ENCODE data around the gene LMO7. TPM values are rescaled to one million over a fixed set of nuclear protein-coding genes. Genes with fewer than 3 reads are reported as not detected.

Gene LMO7
- total and polyA plus RNA-seq, 2 of the 8 experiments (the other 6 are each of a cell fraction or from before 2014, with no cell fraction given) = 8.1 to 28.3 TPM

- no peak overlapping the region for H2BK20ac ChIP-seq (ENCODE audit: low read length)
- ChIA-PET CTCF (ENCODE audit: partially characterized antibody) (no interaction called here), POLR2A (ENCODE audit: partially characterized antibody) (no interaction called here)
- H3K27ac ChIP-seq (ENCODE audit: low read depth, low read length) = no peak overlapping the region
- TF ChIP-seq BACH1 (IDR thresholded peaks at IDR 0.05; ENCODE audit: low read length) = no peak
- no peak for TF ChIP-seq E2F6 (IDR thresholded peaks at IDR 0.05)
- no peak for TF ChIP-seq CHD2 (IDR thresholded peaks at IDR 0.05; ENCODE audit: low read length)
- FAIRE-seq (no peak), DNase-seq (ENCODE audit: low read depth in 1 of 2, low spot score in 2 of 2) (no peak)
- H3K18ac ChIP-seq (ENCODE audit: extremely low read depth, low read length) = no peak overlapping the region
- no peak overlapping the region for H2AK5ac ChIP-seq (ENCODE audit: low read depth, low read length)
- H2BK12ac ChIP-seq (ENCODE audit: low read depth, low read length) = no peak overlapping the region
- no peak overlapping the region for H3K4ac ChIP-seq (replicated peaks; ENCODE audit: insufficient read length, low read depth, low read length)
- no peak overlapping the region for H2BK15ac ChIP-seq (ENCODE audit: low read length)
- H3K4me3 ChIP-seq (ENCODE audit: extremely low read depth in 1 of 4, insufficient read depth in 2 of 4, low read depth in 3 of 4, low read length in 4 of 4) = no peak overlapping the region
- H3K4me1 ChIP-seq (replicated peaks in 1 of 4; ENCODE audit: control insufficient read depth in 3 of 4, insufficient read depth in 4 of 4, low read length in 3 of 4) = no peaks in the 10 kb centered on the region
- no peak overlapping the region for H2AFZ ChIP-seq (ENCODE audit: low read length)
- H4K8ac ChIP-seq (ENCODE audit: extremely low read depth, insufficient read depth, low read length) = no peak overlapping the region
- H4K20me1 ChIP-seq (replicated peaks in 1 of 2; ENCODE audit: control insufficient read depth in 1 of 2, insufficient read depth in 2 of 2, low read length in 2 of 2) = no peaks in the 10 kb centered on the region
- no peak overlapping the region for H4K5ac ChIP-seq (ENCODE audit: insufficient read length, low read depth, low read length)
- H3K56ac ChIP-seq (replicated peaks; ENCODE audit: insufficient read length, low read depth, low read length) = no peak overlapping the region
- no peak overlapping the region for H2BK5ac ChIP-seq (ENCODE audit: low read depth, low read length)
- no peak overlapping the region for H3K14ac ChIP-seq (ENCODE audit: insufficient read length)
- no peaks in the 10 kb centered on the region for H3K27me3 ChIP-seq (replicated peaks in 1 of 4; ENCODE audit: control insufficient read depth in 3 of 4, extremely low read depth in 1 of 4, insufficient read depth in 3 of 4, low read length in 3 of 4)
- H3K79me1 ChIP-seq (ENCODE audit: low read depth, low read length) = no peaks in the 10 kb centered on the region
- H3K9ac ChIP-seq (replicated peaks in 1 of 4; ENCODE audit: extremely low read depth in 1 of 4, low read depth in 3 of 4, low read length in 3 of 4) = no peak overlapping the region
- H3K23ac ChIP-seq (ENCODE audit: insufficient read length) = no peak overlapping the region
- H3K79me2 ChIP-seq (ENCODE audit: control insufficient read depth in 1 of 2, insufficient read depth in 2 of 2, low read length in 2 of 2) = no peaks in the 10 kb centered on the region
- no peaks in the 10 kb centered on the region for H3K9me3 ChIP-seq (ENCODE audit: insufficient read depth in 2 of 2, low read depth in 1 of 2, low read length in 1 of 2)
- H2BK120ac ChIP-seq (replicated peaks; ENCODE audit: low read depth, low read length) = no peak overlapping the region
- H4K91ac ChIP-seq (replicated peaks; ENCODE audit: insufficient read length, low read length) = no peak overlapping the region
- 94% methylated on average over 2 of the region's 2 CpGs; no CpG with 5 or more reads in 1 of the 2 experiments for WGBS, 2 experiments (ENCODE audit: extremely low coverage in 1 of 2, insufficient coverage in 1 of 2, insufficient read length in 1 of 2, insufficient replicate concordance in 2 of 2, low coverage in 1 of 2, low lambda C conversion rate in 2 of 2, missing lambda C conversion rate in 1 of 2)
- no peaks in the 10 kb centered on the region for H3K23me2 ChIP-seq (ENCODE audit: low read depth, low read length)
- no peak overlapping the region for H3K4me2 ChIP-seq (ENCODE audit: insufficient read depth in 1 of 2, low read depth in 2 of 2, low read length in 2 of 2)
- peaks cover 0 to 6% (median 1%) of the 10 kb centered on the region in 4 experiments; a peak in 2 of 8 replicates for H3K36me3 ChIP-seq (ENCODE audit: control insufficient read depth in 2 of 4, insufficient read depth in 4 of 4, low read length in 3 of 4)
Measured at GRCh38 chr13:75847588-75847987, 211.5 kb downstream of the LMO7 start.
